ENCODE measurements around the gene THADA. TPM values are rescaled to one million over a fixed set of nuclear protein-coding genes. Genes with fewer than 3 reads are reported as not detected.

Gene THADA
- polyA plus RNA-seq, 1 donor (not counting 4 experiments of a cell fraction or from before 2014, with no cell fraction given): 22.6 TPM

- FAIRE-seq (no peak), DNase-seq (ENCODE audit: low read depth, low spot score) (no peak)
- TF ChIP-seq EZH2 (IDR thresholded peaks at IDR 0.05; ENCODE audit: low read length) (no peak), CTCF (optimal IDR thresholded peaks at IDR 0.05 in 1 of 3, IDR thresholded peaks at IDR 0.05 in 1 of 3, conservative IDR thresholded peaks at IDR 0.05 in 1 of 3; ENCODE audit: extremely low read depth in 1 of 3, insufficient read depth in 2 of 3, low read length in 3 of 3) (no peak)
- Histone ChIP-seq H3K27ac (ENCODE audit: control insufficient read depth, insufficient read depth, low read length) (no peak overlapping the region), H3K4me2 (ENCODE audit: control insufficient read depth, extremely low read depth, insufficient read depth, low read depth, low read length) (no peak overlapping the region), H3K9me3 (ENCODE audit: control insufficient read depth, low read depth, low read length) (no peaks in the 10 kb centered on the region), H4K20me1 (ENCODE audit: control insufficient read depth, extremely low read depth, insufficient read depth, low read length) (no peaks in the 10 kb centered on the region), H3K9me1 (ENCODE audit: control insufficient read depth, extremely low read depth, insufficient read depth, low read length) (no peaks in the 10 kb centered on the region), H2AFZ (ENCODE audit: control insufficient read depth, low read length) (no peak overlapping the region), H3K79me2 (ENCODE audit: control insufficient read depth, insufficient read depth, low read length) (no peaks in the 10 kb centered on the region), H3K27me3 (ENCODE audit: control insufficient read depth, extremely low read depth, insufficient read depth, low read length) (no peaks in the 10 kb centered on the region), H3K36me3 (ENCODE audit: control insufficient read depth in 2 of 2, extremely low read depth in 1 of 2, insufficient read depth in 2 of 2, low read length in 2 of 2) (peaks cover 0 to 16% of the 10 kb centered on the region in 2 experiments), H3K4me3 (ENCODE audit: control insufficient read depth in 2 of 3, extremely low read depth in 1 of 3, insufficient read depth in 2 of 3, low read depth in 1 of 3, low read length in 3 of 3) (no peak overlapping the region), H3K4me1 (ENCODE audit: control insufficient read depth, extremely low read depth, insufficient read depth, low read length) (peaks cover 15% of the 10 kb centered on the region), H3K9ac (ENCODE audit: control insufficient read depth, extremely low read depth, insufficient read depth, low read length) (no peak overlapping the region)
- dilution Hi-C loops (cut with MboI; ENCODE audit: extremely low pct_ligation_motif_present, low sequenced_read_pairs): no loop called here
Measured at GRCh38 chr2:43294973-43295603, 300.8 kb downstream of the THADA start.

- peak overlapping the region; percentile 19 for H3K4me2 ChIP-seq (ENCODE audit: control insufficient read depth, extremely low read depth, insufficient read depth, low read depth, low read length)
- peak overlapping the region; percentile 1 for H3K9ac ChIP-seq (ENCODE audit: control insufficient read depth, extremely low read depth, insufficient read depth, low read length)
- H3K36me3 ChIP-seq (ENCODE audit: control insufficient read depth in 2 of 2, extremely low read depth in 1 of 2, insufficient read depth in 2 of 2, low read length in 2 of 2): peaks cover 0 to 16% of the 10 kb centered on the region in 2 experiments
- H3K4me1 ChIP-seq (ENCODE audit: control insufficient read depth, extremely low read depth, insufficient read depth, low read length): peaks cover 15% of the 10 kb centered on the region
- no peaks in the 10 kb centered on the region for H3K79me2 ChIP-seq (ENCODE audit: control insufficient read depth, insufficient read depth, low read length)
- no peak overlapping the region for H3K4me3 ChIP-seq (ENCODE audit: control insufficient read depth in 2 of 3, extremely low read depth in 1 of 3, insufficient read depth in 2 of 3, low read depth in 1 of 3, low read length in 3 of 3)
- H3K9me1 ChIP-seq (ENCODE audit: control insufficient read depth, extremely low read depth, insufficient read depth, low read length): no peaks in the 10 kb centered on the region
- no peak overlapping the region for H2AFZ ChIP-seq (ENCODE audit: control insufficient read depth, low read length)
- no peaks in the 10 kb centered on the region for H4K20me1 ChIP-seq (ENCODE audit: control insufficient read depth, extremely low read depth, insufficient read depth, low read length)
- DNase-seq (ENCODE audit: low read depth, low spot score): peak; percentile 55
- TF ChIP-seq EZH2 (IDR thresholded peaks at IDR 0.05; ENCODE audit: low read length): no peak
- TF ChIP-seq CTCF (optimal IDR thresholded peaks at IDR 0.05 in 1 of 3, IDR thresholded peaks at IDR 0.05 in 1 of 3, conservative IDR thresholded peaks at IDR 0.05 in 1 of 3; ENCODE audit: extremely low read depth in 1 of 3, insufficient read depth in 2 of 3, low read length in 3 of 3): no peak
- H3K27me3 ChIP-seq (ENCODE audit: control insufficient read depth, extremely low read depth, insufficient read depth, low read length): no peaks in the 10 kb centered on the region
- H3K27ac ChIP-seq (ENCODE audit: control insufficient read depth, insufficient read depth, low read length): peak overlapping the region; percentile 72
- peak; percentile 88 for FAIRE-seq
- H3K9me3 ChIP-seq (ENCODE audit: control insufficient read depth, low read depth, low read length): no peaks in the 10 kb centered on the region
- dilution Hi-C loops (cut with MboI; ENCODE audit: extremely low pct_ligation_motif_present, low sequenced_read_pairs): no loop called here
Measured at GRCh38 chr2:43293744-43294695, 301.8 kb downstream of the THADA start.

Measured in keratinocyte (primary cell).